ENCODE data around the gene SLIT1. TPM values are rescaled to one million over a fixed set of nuclear protein-coding genes. Genes with fewer than 3 reads are reported as not detected.

Gene SLIT1
- polyA plus RNA-seq, 10 donors, result 0.39 to 1.9 (median 0.84) TPM

GRCh38 chr10:97003151-97003803 lies 182.5 kb downstream of the SLIT1 start:
- no peak for DNase-seq

- DNase-seq, result no peak
These were observed 183.1 kb downstream of the SLIT1 start for GRCh38 chr10:97002670-97003069.

DNA sequence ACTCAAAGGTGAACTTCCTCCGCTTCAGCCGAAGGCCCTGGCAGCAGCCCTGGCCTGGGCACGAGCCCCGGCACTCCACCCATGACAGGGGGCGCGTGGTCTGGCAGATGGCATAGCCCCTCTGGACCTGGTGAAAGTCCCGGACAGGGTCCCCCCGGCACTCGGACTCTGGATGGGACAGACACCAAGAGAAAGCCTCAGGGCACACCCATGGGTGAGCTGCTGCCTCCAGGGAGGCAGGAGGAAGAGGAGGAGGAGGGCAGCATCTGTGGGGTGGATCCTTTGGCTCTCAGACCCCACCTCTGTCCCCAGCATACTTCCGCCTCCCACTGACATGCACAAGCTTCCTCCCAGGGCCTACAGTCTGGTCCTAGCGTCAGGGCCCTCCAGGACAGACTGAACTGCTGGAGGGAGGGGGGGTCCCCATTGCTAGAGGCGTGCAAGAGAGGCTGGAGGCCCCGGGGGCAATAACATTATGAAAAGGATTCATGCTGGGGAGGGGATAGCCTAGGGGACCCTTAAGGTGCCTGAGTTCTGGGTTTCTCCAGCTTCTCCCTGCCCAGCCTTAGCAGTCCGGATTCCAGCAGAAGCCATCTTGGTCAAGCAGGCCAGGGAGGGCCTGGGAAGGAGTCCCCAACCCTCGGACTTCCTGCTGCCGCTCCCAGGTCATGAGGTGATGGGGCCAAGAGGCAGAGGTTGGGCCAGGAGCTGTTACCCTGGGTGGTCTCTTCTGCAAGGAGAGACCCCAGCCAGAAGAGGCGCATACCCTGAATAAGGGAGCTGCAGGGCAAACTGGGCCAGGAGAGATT lies 184.4 kb downstream of the SLIT1 start:
- no peak for DNase-seq

- DNase-seq, result no peak
These were observed 185.1 kb downstream of the SLIT1 start for GRCh38 chr10:97000487-97001182.

GRCh38 chr10:96999987-97000386 lies 185.8 kb downstream of the SLIT1 start:
- no peak for DNase-seq

GRCh38 chr10:96999337-96999736 lies 186.4 kb downstream of the SLIT1 start:
- no peak for DNase-seq

GRCh38 chr10:96998329-96998888 lies 187.3 kb downstream of the SLIT1 start:
- DNase-seq, result no peak

DNA sequence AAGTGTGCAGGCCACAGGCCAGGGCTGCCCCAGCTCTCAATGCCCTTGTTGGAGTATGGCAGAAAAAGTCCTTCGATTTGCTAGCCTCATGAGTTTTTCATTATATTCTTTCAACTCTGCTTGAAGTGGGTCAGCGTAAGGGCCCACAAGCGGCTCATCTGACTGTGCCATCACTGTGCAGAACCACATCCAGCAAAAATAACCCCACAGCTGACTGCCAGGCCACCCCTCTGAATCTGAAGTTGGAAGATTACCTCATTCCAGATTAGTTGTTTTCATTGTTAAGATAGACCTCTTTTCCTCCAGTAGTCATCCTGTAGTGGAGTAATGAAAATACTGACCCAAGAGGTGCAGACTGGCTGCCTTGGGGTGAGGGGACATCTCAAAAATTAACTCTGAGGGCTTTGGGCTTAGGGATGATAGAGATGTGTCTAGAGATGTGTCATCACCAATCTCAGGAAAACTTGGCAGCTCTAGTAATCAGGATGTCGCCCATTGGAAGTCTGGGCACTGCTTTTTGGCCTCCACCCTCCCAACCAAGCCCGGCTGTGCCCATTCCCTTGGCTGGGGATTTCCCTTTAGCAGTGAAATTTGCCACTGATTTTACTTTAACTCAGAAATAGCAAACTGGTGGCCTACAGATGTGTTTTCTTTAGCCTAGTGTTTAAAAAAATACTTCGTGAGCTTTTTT lies 189.3 kb downstream of the SLIT1 start:
- DNase-seq, result no peak

GRCh38 chr10:96995851-96996250 lies 189.9 kb downstream of the SLIT1 start:
- no peak for DNase-seq

GRCh38 chr10:96992721-96993120 lies 193.0 kb downstream of the SLIT1 start:
- no peak for DNase-seq

GRCh38 chr10:96991313-96991841 lies 194.4 kb downstream of the SLIT1 start:
- DNase-seq, result no peak

- no peak for DNase-seq
These were observed 197.3 kb downstream of the SLIT1 start for GRCh38 chr10:96988426-96988825.

- DNase-seq, result no peak
These were observed 197.9 kb downstream of the SLIT1 start for GRCh38 chr10:96987842-96988175.

- DNase-seq, result no peak
These were observed 198.5 kb downstream of the SLIT1 start for GRCh38 chr10:96987141-96987841.

DNA sequence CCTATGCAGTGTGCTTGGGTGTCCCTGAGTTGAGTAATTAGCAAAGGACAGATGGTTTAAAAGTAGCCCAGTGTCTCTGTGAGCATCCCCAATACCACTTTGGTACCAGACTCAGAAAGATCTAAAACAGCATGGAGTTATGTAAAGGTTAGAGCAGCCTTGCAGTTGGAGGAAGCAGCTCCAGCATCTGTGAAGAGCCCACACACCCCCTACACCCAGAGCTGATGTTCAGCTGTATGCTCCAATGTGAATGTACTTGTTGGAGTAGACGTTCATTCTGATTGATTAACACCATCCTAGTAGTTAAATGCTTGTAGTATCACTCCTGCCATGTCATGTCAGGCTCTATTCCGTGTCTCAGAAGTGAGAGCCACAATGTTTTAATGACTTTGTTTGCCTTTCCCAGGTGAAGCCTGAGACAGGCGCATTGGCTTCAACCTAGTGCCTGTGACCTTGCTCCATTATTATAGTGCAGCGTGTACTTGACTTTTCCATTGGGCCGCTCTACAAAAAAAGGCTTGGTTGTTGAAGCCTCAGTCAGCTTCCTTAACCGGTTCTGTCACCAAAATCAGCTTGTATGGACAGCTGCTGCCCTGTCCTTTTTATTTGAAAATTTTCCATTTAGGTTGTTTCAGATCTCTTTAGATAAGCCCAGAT lies 199.4 kb downstream of the SLIT1 start:
- no peak for DNase-seq

GRCh38 chr10:96984541-96985131 lies 201.1 kb downstream of the SLIT1 start:
- DNase-seq, result peak; percentile 64 to 92 (median 79)

- DNase-seq, result no peak
These were observed 203.4 kb downstream of the SLIT1 start for GRCh38 chr10:96982149-96982930.

GRCh38 chr10:96978621-96979154 lies 207.1 kb downstream of the SLIT1 start:
- no peak for DNase-seq

GRCh38 chr10:96975136-96975535 lies 210.6 kb downstream of the SLIT1 start:
- DNase-seq, result no peak

Data from muscle of back (tissue), 11 donors.